ENCODE data around the gene P2RX1. TPM values are rescaled to one million over a fixed set of nuclear protein-coding genes. Genes with fewer than 3 reads are reported as not detected.

The P2RX1 gene
- total RNA-seq, 4 donors from 2014 or later: 1.2 to 18.8 (median 9.9) TPM

GRCh38 chr17:3866276-3866675 is 50.0 kb downstream of the P2RX1 start:
- intact Hi-C loops (cut with DNase I; ENCODE audit: low total_unique reads): no loop called here

GRCh38 chr17:3865176-3865575 is 51.1 kb downstream of the P2RX1 start:
- no peak for TF ChIP-seq POLR2A (IDR thresholded peaks at IDR 0.05)
- TF ChIP-seq CTCF (IDR thresholded peaks at IDR 0.05): no peak
- Histone ChIP-seq H3K9me3 (no peaks in the 10 kb centered on the region), H3K36me3 (no peaks in the 10 kb centered on the region), H3K4me1 (no peaks in the 10 kb centered on the region), H3K27me3 (no peaks in the 10 kb centered on the region), H3K27ac (no peak overlapping the region), H3K4me3 (no peak overlapping the region)
- intact Hi-C loops (cut with DNase I; ENCODE audit: low total_unique reads): no loop called here
- DNase-seq: no peak

More at GRCh38 chr17:3866276-3866675, 50.0 kb downstream of the P2RX1 start:
- DNase-seq: no peak
- H3K27ac ChIP-seq: no peak overlapping the region
- TF ChIP-seq POLR2A (IDR thresholded peaks at IDR 0.05) (no peak), CTCF (IDR thresholded peaks at IDR 0.05) (no peak)
- no peaks in the 10 kb centered on the region for H3K9me3 ChIP-seq
- no peak overlapping the region for H3K4me3 ChIP-seq
- H3K4me1 ChIP-seq: no peaks in the 10 kb centered on the region
- H3K36me3 ChIP-seq: no peaks in the 10 kb centered on the region
- H3K27me3 ChIP-seq: no peaks in the 10 kb centered on the region

- no peak for DNase-seq
- Histone ChIP-seq H3K4me1 (no peaks in the 10 kb centered on the region), H3K27me3 (no peaks in the 10 kb centered on the region), H3K36me3 (no peaks in the 10 kb centered on the region), H3K9me3 (no peaks in the 10 kb centered on the region), H3K4me3 (no peak overlapping the region), H3K27ac (no peak overlapping the region)
- intact Hi-C loops (cut with DNase I; ENCODE audit: low total_unique reads): loop anchor here (5.0 kb wide), 1 partner anchor 143 kb away; no protein-coding TSS in a partner anchor
- TF ChIP-seq CTCF (IDR thresholded peaks at IDR 0.05) (no peak), POLR2A (IDR thresholded peaks at IDR 0.05) (no peak)
Observed at GRCh38 chr17:3864534-3864933, 51.7 kb downstream of the P2RX1 start.

GRCh38 chr17:3861761-3862681 is 54.2 kb downstream of the P2RX1 start:
- DNase-seq: no peak
- intact Hi-C loops (cut with DNase I; ENCODE audit: low total_unique reads): loop anchor here (5.0 kb wide), 1 partner anchor 145 kb away; no protein-coding TSS in a partner anchor
- H3K36me3 ChIP-seq: no peaks in the 10 kb centered on the region
- H3K4me1 ChIP-seq: no peaks in the 10 kb centered on the region
- no peak overlapping the region for H3K4me3 ChIP-seq
- TF ChIP-seq POLR2A (IDR thresholded peaks at IDR 0.05) (no peak), CTCF (IDR thresholded peaks at IDR 0.05) (no peak)
- H3K9me3 ChIP-seq: no peaks in the 10 kb centered on the region
- no peaks in the 10 kb centered on the region for H3K27me3 ChIP-seq
- H3K27ac ChIP-seq: no peak overlapping the region

Data from uterus (tissue), 4 donors.